ENCODE data around the gene FAM210B. TPM values are rescaled to one million over a fixed set of nuclear protein-coding genes. Genes with fewer than 3 reads are reported as not detected.

The FAM210B gene
- total RNA-seq, 2 experiments from 2014 or later = 3.7 to 4.5 TPM

DNA sequence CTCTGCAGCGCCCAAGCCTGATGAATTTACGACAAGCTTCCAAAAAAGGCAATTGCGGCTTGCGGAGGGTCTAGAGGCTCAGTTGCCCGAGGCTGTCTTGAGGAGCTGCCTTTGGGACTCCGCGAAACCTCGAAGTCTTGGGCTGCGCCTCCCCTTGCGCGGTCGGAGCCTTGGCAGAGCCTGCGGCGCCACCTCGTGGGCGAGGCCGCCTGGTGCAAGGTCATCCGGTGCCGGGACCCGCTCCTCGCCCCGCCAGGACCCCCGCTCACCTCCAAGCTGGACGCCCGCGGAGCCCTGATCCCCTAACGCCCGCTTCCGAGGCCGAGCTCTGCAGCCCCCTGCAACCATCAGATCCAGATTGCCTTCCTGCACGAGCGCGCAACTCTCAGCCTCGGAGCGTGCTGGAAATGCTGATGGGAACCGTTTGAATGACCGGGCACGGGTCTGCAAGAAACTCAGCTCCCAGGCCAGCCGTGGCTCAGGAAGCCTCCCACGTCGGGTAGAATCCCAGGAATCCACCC is 14.9 kb upstream of the FAM210B start:
- H3K4me3 Mint-ChIP-seq = no peak overlapping the region
- ChIA-PET POLR2A (no interaction called here), CTCF (interaction anchor here (0.6 to 3.5 kb wide), 14 partner anchors 9 to 206 kb away, joined by 3 to 22 read pairs (median 4); partner anchors contain the start of genes FAM210B and MC3R)
- H3K27ac Mint-ChIP-seq = no peak overlapping the region
- H3K36me3 Mint-ChIP-seq (ENCODE audit: low read depth) = no peaks in the 10 kb centered on the region
- ATAC-seq (peak; percentile 90), DNase-seq (peak; percentile 71)
- peaks cover 61% of the 10 kb centered on the region for H3K27me3 Mint-ChIP-seq
- TF ChIP-seq, protein P1, sequence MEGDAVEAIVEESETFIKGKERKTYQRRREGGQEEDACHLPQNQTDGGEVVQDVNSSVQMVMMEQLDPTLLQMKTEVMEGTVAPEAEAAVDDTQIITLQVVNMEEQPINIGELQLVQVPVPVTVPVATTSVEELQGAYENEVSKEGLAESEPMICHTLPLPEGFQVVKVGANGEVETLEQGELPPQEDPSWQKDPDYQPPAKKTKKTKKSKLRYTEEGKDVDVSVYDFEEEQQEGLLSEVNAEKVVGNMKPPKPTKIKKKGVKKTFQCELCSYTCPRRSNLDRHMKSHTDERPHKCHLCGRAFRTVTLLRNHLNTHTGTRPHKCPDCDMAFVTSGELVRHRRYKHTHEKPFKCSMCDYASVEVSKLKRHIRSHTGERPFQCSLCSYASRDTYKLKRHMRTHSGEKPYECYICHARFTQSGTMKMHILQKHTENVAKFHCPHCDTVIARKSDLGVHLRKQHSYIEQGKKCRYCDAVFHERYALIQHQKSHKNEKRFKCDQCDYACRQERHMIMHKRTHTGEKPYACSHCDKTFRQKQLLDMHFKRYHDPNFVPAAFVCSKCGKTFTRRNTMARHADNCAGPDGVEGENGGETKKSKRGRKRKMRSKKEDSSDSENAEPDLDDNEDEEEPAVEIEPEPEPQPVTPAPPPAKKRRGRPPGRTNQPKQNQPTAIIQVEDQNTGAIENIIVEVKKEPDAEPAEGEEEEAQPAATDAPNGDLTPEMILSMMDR (IDR thresholded peaks at IDR 0.05) = peak; percentile 71
- H3K9me3 Mint-ChIP-seq = no peaks in the 10 kb centered on the region
- intact Hi-C loops (cut with micrococcal nuclease) = loop anchor here (5.0 kb wide), 1 partner anchor 97 kb away; the partner anchor contains the start of gene MC3R
- peaks cover 9% of the 10 kb centered on the region for H3K4me1 Mint-ChIP-seq (ENCODE audit: low read depth)

DNA sequence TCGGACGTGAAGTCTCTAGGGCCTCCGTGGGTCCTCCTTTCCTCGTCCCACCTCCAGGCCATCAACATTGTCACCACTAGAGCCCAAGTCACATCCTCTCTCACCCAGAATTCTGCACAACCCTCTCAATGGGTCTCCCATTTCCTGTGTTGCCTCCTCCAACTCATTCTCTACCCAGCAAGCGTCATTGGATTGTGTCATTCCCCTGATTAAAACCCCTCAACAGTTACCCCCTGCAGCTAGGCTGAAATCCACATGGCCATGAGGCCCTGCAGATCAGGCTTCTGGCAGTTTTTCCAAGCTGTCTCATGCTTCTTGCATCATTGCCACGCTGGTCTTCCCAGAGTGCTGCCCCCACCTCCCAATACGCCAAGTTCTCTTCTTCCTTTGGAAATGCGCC is 12.9 kb upstream of the FAM210B start:
- H3K9me3 Mint-ChIP-seq = no peaks in the 10 kb centered on the region
- intact Hi-C loops (cut with micrococcal nuclease) = no loop called here
- peaks cover 9% of the 10 kb centered on the region for H3K4me1 Mint-ChIP-seq (ENCODE audit: low read depth)
- ChIA-PET POLR2A (no interaction called here), CTCF (interaction anchor here (1.5 kb wide), 1 partner anchor 12 kb away, joined by 3 read pairs; no protein-coding TSS in a partner anchor)
- H3K4me3 Mint-ChIP-seq = no peak overlapping the region
- ATAC-seq = no peak
- TF ChIP-seq, protein P1 (IDR thresholded peaks at IDR 0.05) = no peak
- no peak for DNase-seq
- no peaks in the 10 kb centered on the region for H3K36me3 Mint-ChIP-seq (ENCODE audit: low read depth)
- H3K27me3 Mint-ChIP-seq = peaks cover 47% of the 10 kb centered on the region
- H3K27ac Mint-ChIP-seq = no peak overlapping the region

DNA sequence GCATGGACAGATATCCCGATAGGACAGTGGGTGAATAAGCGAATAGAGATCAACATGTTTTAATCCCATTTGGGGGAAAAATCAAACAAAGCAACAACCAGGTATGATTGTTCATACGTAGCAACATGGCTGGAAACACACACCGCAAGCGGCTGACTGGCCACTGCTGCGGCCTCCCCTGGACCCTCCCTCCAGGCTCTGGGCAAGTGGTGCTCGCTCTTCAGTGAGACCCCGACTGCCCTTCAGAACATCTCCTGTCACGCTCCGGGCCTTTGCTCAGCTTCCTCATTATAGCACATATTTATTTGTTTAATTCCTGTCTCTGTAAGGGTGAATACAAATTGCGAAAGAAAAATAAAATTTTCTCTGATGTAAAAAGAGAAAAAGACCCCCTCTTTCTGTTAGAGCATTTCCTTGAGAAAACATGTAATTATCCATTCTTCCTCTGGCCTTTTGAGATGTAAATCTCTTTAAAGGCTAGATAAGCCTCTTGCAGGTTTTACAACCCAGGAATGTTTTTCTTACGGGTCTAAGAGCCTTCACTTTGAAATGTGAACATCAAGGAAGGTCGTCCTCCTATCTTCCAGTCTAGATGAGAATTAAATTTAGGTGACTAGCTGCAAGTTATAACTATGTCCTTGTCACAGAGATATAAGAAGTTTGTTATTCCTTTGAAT is 11.0 kb upstream of the FAM210B start:
- Mint-ChIP-seq H3K9me3 (no peaks in the 10 kb centered on the region), H3K27me3 (peaks cover 36% of the 10 kb centered on the region), H3K36me3 (ENCODE audit: low read depth) (no peaks in the 10 kb centered on the region), H3K4me3 (no peak overlapping the region), H3K4me1 (ENCODE audit: low read depth) (peaks cover 9% of the 10 kb centered on the region), H3K27ac (no peak overlapping the region)
- no peak for ATAC-seq
- ChIA-PET CTCF (interaction anchor here (0.8 kb wide), 1 partner anchor 99 kb away, joined by 3 read pairs; the partner anchor contains the start of gene MC3R), POLR2A (no interaction called here)
- intact Hi-C loops (cut with micrococcal nuclease) = no loop called here
- TF ChIP-seq, protein P1 (IDR thresholded peaks at IDR 0.05) = no peak
- no peak for DNase-seq

DNA sequence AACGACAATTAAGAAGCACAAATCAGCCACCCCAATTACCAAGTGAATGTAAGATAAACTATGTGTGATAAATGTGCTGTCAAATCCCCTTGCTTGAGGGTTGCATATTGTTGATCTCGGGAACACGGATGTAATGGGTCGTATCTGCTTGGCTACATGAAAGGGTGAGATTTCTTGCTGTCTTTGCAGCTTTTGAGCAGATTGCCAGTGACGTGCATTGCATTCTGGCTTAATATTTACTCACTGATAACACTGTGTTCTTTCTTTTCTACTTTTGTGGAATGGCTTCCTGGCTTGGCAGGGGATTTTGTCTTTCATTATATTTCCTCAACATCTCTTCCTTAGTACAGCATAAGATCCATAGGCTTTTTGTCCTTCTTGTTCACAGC is 10.5 kb upstream of the FAM210B start:
- Mint-ChIP-seq H3K27ac (no peak overlapping the region), H3K9me3 (no peaks in the 10 kb centered on the region), H3K4me3 (no peak overlapping the region), H3K36me3 (ENCODE audit: low read depth) (no peaks in the 10 kb centered on the region), H3K4me1 (ENCODE audit: low read depth) (peaks cover 9% of the 10 kb centered on the region), H3K27me3 (peaks cover 31% of the 10 kb centered on the region)
- ChIA-PET CTCF (interaction anchor here (0.8 to 1.0 kb wide), 2 partner anchors 10 to 100 kb away, joined by 3 read pairs; partner anchors contain the start of genes FAM210B and MC3R), POLR2A (no interaction called here)
- no peak for ATAC-seq
- DNase-seq = no peak
- intact Hi-C loops (cut with micrococcal nuclease) = no loop called here
- TF ChIP-seq, protein P1 (IDR thresholded peaks at IDR 0.05) = no peak

DNA sequence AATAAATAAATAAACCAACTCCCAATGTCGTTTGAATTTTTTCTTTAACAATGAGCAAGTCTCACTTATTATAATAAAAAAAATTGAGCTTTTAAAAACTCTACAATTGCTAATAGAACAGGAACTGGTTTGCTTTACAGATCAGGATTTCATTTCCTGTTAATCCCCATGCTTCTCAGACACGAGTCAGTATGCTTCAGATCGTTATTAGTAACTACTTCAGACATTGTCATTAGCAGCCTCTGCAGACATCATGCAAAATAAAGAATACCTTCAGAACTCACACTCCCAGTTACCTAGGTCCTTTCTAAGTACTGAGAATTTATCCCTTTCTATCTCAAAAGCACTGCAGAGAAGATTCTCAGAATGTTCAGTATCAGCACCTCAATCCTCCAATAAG is 10.0 kb upstream of the FAM210B start:
- ATAC-seq (no peak), DNase-seq (no peak)
- POLR2A ChIA-PET = no interaction called here
- no peaks in the 10 kb centered on the region for H3K36me3 Mint-ChIP-seq (ENCODE audit: low read depth)
- no peak overlapping the region for H3K27ac Mint-ChIP-seq
- peaks cover 9% of the 10 kb centered on the region for H3K4me1 Mint-ChIP-seq (ENCODE audit: low read depth)
- TF ChIP-seq, protein P1 (IDR thresholded peaks at IDR 0.05) = no peak
- intact Hi-C loops (cut with micrococcal nuclease) = no loop called here
- H3K4me3 Mint-ChIP-seq = no peak overlapping the region
- no peaks in the 10 kb centered on the region for H3K9me3 Mint-ChIP-seq
- CTCF ChIA-PET = interaction anchor here (1.0 kb wide), 2 partner anchors 10 to 149 kb away, joined by 3 read pairs; partner anchors contain the start of gene FAM210B
- H3K27me3 Mint-ChIP-seq = peaks cover 27% of the 10 kb centered on the region
